Panc1 (cell line): ENCODE data around the gene CLINT1. TPM values are rescaled to one million over a fixed set of nuclear protein-coding genes. Genes with fewer than 3 reads are reported as not detected.

Experiments
- total RNA-seq: library from RNA; stranded (reverse); gene quantifications from one replicate; pipeline ENCODE4 v1.2.1, GENCODE V29; 2021; ENCODE audit not compliant: unreplicated experiment

CLINT1 gene
- total RNA-seq, 1 experiment from 2014 or later: 81.6 TPM

Other genes with a start within 250 kb of the CLINT1 start
- gene SOX30, start 206.7 kb downstream of the CLINT1 start, total RNA-seq: not detected
- not detected for gene C5orf52, start 187.6 kb downstream of the CLINT1 start, total RNA-seq
- 15.4 TPM for gene THG1L, start 127.7 kb downstream of the CLINT1 start, total RNA-seq
- gene LSM11, start 115.4 kb downstream of the CLINT1 start, total RNA-seq: 1.6 TPM